ENCODE measurements around the gene NBEAL1. TPM values are rescaled to one million over a fixed set of nuclear protein-coding genes. Genes with fewer than 3 reads are reported as not detected.

The NBEAL1 gene
- total and polyA plus RNA-seq, 2 donors from 2014 or later: 6.5 to 39.3 TPM

DNA sequence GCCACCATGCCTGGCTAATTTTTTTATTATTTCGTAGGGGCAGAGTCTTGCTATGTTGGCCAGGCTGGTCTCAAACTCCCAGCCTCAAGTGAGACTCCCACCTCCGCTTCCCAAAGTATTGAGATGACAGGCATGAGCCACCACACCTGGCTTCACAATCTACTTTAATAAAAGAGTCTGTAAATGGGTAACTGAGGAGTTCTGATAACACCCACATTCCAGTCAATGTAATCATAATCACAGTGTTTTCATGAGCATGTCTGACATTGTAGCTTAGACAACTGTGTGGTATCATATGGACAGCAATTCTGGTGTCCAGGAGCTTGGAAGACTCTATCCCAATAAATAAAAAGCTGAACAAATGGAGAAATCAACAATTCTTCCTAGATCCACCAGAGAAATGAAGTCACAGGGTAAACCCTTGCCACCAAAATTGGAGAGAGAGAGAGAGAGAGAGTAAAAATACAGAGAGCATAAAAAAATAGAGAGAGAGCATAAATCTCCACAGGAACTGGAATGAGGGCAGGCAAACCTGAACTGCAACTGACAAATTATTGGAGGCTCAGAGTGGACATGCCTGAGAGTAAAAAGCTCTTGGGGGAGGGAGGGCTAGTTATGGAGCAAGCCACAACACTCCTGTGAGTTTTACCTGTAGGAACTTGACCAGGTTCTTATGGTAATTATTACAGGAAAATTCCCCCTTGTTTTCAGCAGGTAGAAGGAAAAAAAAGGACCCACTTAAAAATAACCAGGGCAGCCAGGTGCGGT lies 12.4 kb upstream of the NBEAL1 start:
- FAIRE-seq (no peak), DNase-seq (peak in 1 of 5 donors; percentile 14)
- Histone ChIP-seq H3K27me3 (ENCODE audit: control insufficient read depth, insufficient read depth, low read length) (no peaks in the 10 kb centered on the region), H3K4me3 (ENCODE audit: low read length in 3 of 3) (no peak overlapping the region), H3K27ac (ENCODE audit: low read depth in 2 of 2, low read length in 2 of 2) (no peak overlapping the region), H3K36me3 (ENCODE audit: control insufficient read depth in 2 of 3, insufficient read depth in 3 of 3, low read length in 3 of 3) (no peaks in the 10 kb centered on the region), H3K9me3 (ENCODE audit: control insufficient read depth in 2 of 3, insufficient read depth in 1 of 3, low read length in 3 of 3) (no peaks in the 10 kb centered on the region), H3K4me1 (ENCODE audit: control insufficient read depth in 2 of 3, insufficient read depth in 2 of 3, low read depth in 1 of 3, low read length in 3 of 3) (no peaks in the 10 kb centered on the region), H3K9ac (ENCODE audit: low read length in 3 of 3) (no peak overlapping the region)
- TF ChIP-seq, protein P1, sequence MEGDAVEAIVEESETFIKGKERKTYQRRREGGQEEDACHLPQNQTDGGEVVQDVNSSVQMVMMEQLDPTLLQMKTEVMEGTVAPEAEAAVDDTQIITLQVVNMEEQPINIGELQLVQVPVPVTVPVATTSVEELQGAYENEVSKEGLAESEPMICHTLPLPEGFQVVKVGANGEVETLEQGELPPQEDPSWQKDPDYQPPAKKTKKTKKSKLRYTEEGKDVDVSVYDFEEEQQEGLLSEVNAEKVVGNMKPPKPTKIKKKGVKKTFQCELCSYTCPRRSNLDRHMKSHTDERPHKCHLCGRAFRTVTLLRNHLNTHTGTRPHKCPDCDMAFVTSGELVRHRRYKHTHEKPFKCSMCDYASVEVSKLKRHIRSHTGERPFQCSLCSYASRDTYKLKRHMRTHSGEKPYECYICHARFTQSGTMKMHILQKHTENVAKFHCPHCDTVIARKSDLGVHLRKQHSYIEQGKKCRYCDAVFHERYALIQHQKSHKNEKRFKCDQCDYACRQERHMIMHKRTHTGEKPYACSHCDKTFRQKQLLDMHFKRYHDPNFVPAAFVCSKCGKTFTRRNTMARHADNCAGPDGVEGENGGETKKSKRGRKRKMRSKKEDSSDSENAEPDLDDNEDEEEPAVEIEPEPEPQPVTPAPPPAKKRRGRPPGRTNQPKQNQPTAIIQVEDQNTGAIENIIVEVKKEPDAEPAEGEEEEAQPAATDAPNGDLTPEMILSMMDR (IDR thresholded peaks at IDR 0.05; ENCODE audit: borderline replicate concordance, extremely low read depth, insufficient read depth): no peak
- intact Hi-C loops (cut with DNase I): no loop called here

DNA sequence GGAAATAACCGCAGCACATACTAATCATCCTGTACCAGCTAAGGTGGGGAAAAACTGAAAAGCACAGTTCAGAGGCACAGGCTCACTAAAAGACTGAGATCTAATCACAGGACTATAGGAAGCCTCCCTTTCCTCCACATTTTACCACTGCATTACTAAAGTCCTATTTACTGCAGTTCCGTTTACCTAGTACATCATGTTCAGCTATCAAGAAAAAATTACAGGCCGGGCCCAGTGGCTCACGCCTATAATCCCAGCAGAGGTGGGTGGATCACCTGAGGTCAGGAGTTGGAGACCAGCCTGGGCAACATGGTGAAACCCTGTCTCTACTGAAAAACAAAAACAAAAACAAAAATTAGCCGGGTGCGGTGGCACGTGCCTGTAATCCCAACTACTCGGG lies 11.0 kb upstream of the NBEAL1 start:
- FAIRE-seq (no peak), DNase-seq (no peak)
- intact Hi-C loops (cut with DNase I): no loop called here
- Histone ChIP-seq H3K27me3 (ENCODE audit: control insufficient read depth, insufficient read depth, low read length) (no peaks in the 10 kb centered on the region), H3K4me1 (ENCODE audit: control insufficient read depth in 2 of 3, insufficient read depth in 2 of 3, low read depth in 1 of 3, low read length in 3 of 3) (no peaks in the 10 kb centered on the region), H3K27ac (ENCODE audit: low read depth in 2 of 2, low read length in 2 of 2) (no peak overlapping the region), H3K36me3 (ENCODE audit: control insufficient read depth in 2 of 3, insufficient read depth in 3 of 3, low read length in 3 of 3) (no peaks in the 10 kb centered on the region), H3K4me3 (ENCODE audit: low read length in 3 of 3) (no peak overlapping the region), H3K9ac (ENCODE audit: low read length in 3 of 3) (no peak overlapping the region), H3K9me3 (ENCODE audit: control insufficient read depth in 2 of 3, insufficient read depth in 1 of 3, low read length in 3 of 3) (no peaks in the 10 kb centered on the region)
- TF ChIP-seq, protein P1 (IDR thresholded peaks at IDR 0.05; ENCODE audit: borderline replicate concordance, extremely low read depth, insufficient read depth): no peak

DNA sequence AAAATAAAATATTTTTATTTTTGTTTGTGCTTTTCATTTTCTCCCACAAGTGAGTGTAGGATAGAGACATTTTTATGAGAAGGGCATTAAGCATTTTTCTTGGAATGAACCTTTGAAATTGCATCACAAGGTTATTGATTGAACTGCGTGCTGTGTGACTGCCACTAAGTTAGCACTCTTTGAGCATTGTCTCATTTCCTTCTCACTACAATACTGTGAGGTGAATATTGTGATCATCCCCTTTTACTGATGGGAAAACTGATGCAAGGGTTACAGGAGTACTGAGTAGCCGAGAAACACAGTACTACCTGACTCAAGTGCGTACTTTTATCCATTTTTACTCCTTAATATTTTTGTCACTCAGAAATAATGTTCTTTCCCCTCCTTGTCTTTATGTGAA lies 2.0 kb downstream of the NBEAL1 start:
- intact Hi-C loops (cut with DNase I): no loop called here
- DNase-seq (no peak), FAIRE-seq (no peak)
- Histone ChIP-seq H3K9me3 (ENCODE audit: control insufficient read depth in 2 of 3, insufficient read depth in 1 of 3, low read length in 3 of 3) (no peaks in the 10 kb centered on the region), H3K36me3 (ENCODE audit: control insufficient read depth in 2 of 3, insufficient read depth in 3 of 3, low read length in 3 of 3) (no peaks in the 10 kb centered on the region), H3K4me3 (ENCODE audit: low read length in 3 of 3) (peak overlapping the region in 2 of 3 donors; percentile 66 to 96), H3K27ac (ENCODE audit: low read depth in 2 of 2, low read length in 2 of 2) (peak overlapping the region in 1 of 2 donors; percentile 59), H3K9ac (ENCODE audit: low read length in 3 of 3) (peak overlapping the region; percentile 12 to 68 (median 24)), H3K4me1 (ENCODE audit: control insufficient read depth in 2 of 3, insufficient read depth in 2 of 3, low read depth in 1 of 3, low read length in 3 of 3) (peaks cover 0 to 13% (median 6%) of the 10 kb centered on the region in 3 donors), H3K27me3 (ENCODE audit: control insufficient read depth, insufficient read depth, low read length) (no peaks in the 10 kb centered on the region)
- TF ChIP-seq, protein P1 (IDR thresholded peaks at IDR 0.05; ENCODE audit: borderline replicate concordance, extremely low read depth, insufficient read depth): no peak
